Mucosa of stomach (tissue), 1 donor: ENCODE results near the gene ZNF138.

Experiments
- H3K27me3 ChIP-seq: one replicate; pipeline ENCODE4 v1.7.0; 2013; ENCODE audit warnings: mild to moderate bottlenecking, low read length; ENCODE audit not compliant: control insufficient read depth, insufficient read depth
- H3K36me3 ChIP-seq: one replicate; pipeline ENCODE4 v1.7.0; 2013; ENCODE audit warnings: low read length; ENCODE audit not compliant: control insufficient read depth, insufficient read depth
- H3K4me1 ChIP-seq: one replicate; pipeline ENCODE4 v1.7.0; 2013; ENCODE audit warnings: mild to moderate bottlenecking, low read length; ENCODE audit not compliant: control insufficient read depth, insufficient read depth
- H3K4me3 ChIP-seq: one replicate; pipeline ENCODE4 v1.7.0; 2013; ENCODE audit warnings: low read length
- H3K9ac ChIP-seq: one replicate; pipeline ENCODE4 v1.7.0; 2013; ENCODE audit warnings: mild to moderate bottlenecking, low read length, moderate library complexity
- H3K9me3 ChIP-seq: one replicate; pipeline ENCODE4 v1.7.0; 2013; ENCODE audit warnings: mild to moderate bottlenecking, low read length, moderate library complexity; ENCODE audit not compliant: control insufficient read depth
- donor health status: Pancreatic carcinoma.

Gene ZNF138

GRCh38 chr7:64871761-64872160 is 77.5 kb downstream of the ZNF138 start:
- no peak overlapping the region for H3K9ac ChIP-seq
- H3K27me3 ChIP-seq: peaks cover 3% of the 10 kb centered on the region

DNA sequence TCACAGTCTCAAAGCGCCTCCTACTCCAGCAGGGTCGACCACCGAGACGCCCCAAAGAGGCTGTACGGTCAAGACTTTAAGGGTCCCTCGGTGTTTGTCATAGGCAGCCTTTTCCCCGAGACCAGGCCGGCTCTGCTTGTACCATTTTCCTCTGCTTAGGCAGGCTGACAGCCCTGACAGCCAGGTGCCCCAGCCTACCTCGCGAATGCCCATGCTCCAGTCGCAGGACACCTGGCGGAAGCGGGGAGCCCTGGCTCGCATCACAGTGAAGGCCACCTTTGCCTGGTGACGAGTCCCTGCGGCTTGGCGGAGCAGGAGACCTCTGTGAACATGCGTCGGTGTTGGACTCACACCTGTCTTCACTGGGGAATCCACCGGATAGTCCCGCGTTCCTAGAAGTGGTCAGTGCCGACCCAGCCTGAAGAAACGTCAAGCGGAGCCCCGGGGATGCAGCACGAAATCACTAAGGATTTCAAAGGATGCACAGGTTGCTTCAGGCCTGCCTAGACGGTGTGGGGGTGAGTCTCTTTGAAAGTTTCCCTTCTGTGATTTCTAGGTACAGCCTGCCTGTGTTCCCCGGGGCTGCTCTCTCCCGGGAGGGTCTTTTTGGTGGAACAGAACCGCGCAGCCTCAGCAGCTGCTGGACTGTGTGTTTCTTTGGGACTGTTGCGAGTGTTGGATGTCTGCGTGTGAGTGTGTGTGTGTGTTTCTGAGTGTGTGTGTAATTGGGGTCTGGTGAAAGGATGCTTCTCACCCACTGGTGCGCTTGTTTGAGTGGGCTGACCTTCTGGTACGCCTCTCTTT is 78.3 kb downstream of the ZNF138 start:
- Histone ChIP-seq H3K9ac (no peak overlapping the region), H3K36me3 (no peaks in the 10 kb centered on the region), H3K9me3 (no peaks in the 10 kb centered on the region), H3K4me3 (no peak overlapping the region), H3K4me1 (peaks cover 4% of the 10 kb centered on the region), H3K27me3 (peaks cover 11% of the 10 kb centered on the region)

More at GRCh38 chr7:64871761-64872160, 77.5 kb downstream of the ZNF138 start:
- H3K4me1 ChIP-seq: no peaks in the 10 kb centered on the region
- H3K36me3 ChIP-seq: no peaks in the 10 kb centered on the region
- no peaks in the 10 kb centered on the region for H3K9me3 ChIP-seq
- H3K4me3 ChIP-seq: no peak overlapping the region

DNA sequence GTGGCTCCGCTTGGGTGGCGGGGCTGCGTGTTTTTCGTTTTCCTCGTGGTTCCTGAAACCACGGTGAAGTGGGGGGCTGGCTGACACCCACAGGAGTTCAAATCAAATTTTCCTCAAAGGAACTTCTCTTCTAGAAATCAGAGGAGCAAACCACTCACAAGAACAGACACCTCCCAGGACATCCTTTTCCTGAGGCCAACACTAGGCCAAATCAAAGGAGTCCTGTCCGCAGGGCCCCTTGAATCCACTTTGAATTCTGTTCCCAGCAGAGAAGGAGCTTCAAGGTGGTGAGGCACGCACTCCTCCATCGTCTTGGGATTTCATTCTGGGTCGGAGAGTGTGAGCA is 78.9 kb downstream of the ZNF138 start:
- no peak overlapping the region for H3K9ac ChIP-seq
- H3K36me3 ChIP-seq: no peaks in the 10 kb centered on the region
- H3K9me3 ChIP-seq: no peaks in the 10 kb centered on the region
- H3K4me3 ChIP-seq: no peak overlapping the region
- peaks cover 4% of the 10 kb centered on the region for H3K4me1 ChIP-seq
- H3K27me3 ChIP-seq: peaks cover 13% of the 10 kb centered on the region

DNA sequence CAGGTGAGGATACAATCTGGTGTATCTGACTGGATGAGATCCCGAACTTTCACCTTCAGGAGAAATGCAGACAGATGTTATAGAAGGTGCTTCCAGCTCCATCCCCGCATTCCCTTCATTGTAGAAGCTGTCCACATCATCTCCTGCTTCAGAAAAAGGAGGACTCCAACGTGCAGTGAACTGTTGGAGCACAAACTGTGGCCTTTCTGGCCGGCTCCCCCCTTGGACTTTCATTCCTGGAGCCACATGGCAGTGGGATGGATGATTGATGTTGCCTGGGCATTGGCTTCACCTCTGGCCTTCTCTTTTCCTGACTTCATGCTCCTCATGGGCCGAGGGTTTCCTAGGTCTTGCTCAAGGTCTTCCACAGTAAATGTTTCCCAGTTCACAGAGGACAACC is 79.3 kb downstream of the ZNF138 start:
- Histone ChIP-seq H3K9ac (no peak overlapping the region), H3K4me1 (peaks cover 4% of the 10 kb centered on the region), H3K9me3 (no peaks in the 10 kb centered on the region), H3K4me3 (no peak overlapping the region), H3K27me3 (peaks cover 13% of the 10 kb centered on the region), H3K36me3 (no peaks in the 10 kb centered on the region)

DNA sequence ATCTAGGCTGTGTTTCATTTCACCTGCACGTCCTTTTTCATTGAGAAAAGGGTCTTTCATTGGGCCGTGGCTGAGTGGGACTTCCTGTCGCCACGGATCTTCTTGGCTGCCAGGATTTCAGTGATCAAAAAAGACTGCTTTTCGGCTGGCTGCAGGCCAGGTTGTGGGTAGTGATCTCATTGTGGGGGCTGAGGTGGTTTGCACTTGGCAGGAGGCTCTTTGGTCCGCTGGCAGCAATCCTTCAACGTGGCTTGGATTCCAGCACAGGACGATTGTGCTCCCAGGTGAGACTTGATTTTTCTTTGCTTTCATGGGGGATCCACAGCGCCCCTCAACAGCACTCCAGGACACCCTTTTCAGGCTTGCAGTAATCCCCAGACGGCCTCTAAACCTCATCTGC is 79.9 kb downstream of the ZNF138 start:
- peaks cover 13% of the 10 kb centered on the region for H3K27me3 ChIP-seq
- no peak overlapping the region for H3K9ac ChIP-seq
- H3K4me3 ChIP-seq: no peak overlapping the region

GRCh38 chr7:64874562-64875250 is 80.5 kb downstream of the ZNF138 start:
- no peaks in the 10 kb centered on the region for H3K9me3 ChIP-seq
- peaks cover 13% of the 10 kb centered on the region for H3K27me3 ChIP-seq
- H3K4me1 ChIP-seq: peaks cover 4% of the 10 kb centered on the region
- H3K36me3 ChIP-seq: no peaks in the 10 kb centered on the region
- H3K4me3 ChIP-seq: no peak overlapping the region
- no peak overlapping the region for H3K9ac ChIP-seq

More for the DNA sequence above, 79.9 kb downstream of the ZNF138 start:
- no peaks in the 10 kb centered on the region for H3K9me3 ChIP-seq
- peaks cover 4% of the 10 kb centered on the region for H3K4me1 ChIP-seq
- H3K36me3 ChIP-seq: no peaks in the 10 kb centered on the region

GRCh38 chr7:64875258-64875657 is 81.0 kb downstream of the ZNF138 start:
- H3K4me1 ChIP-seq: peaks cover 4% of the 10 kb centered on the region
- H3K27me3 ChIP-seq: peaks cover 13% of the 10 kb centered on the region
- H3K9ac ChIP-seq: no peak overlapping the region
- H3K9me3 ChIP-seq: no peaks in the 10 kb centered on the region
- no peaks in the 10 kb centered on the region for H3K36me3 ChIP-seq
- no peak overlapping the region for H3K4me3 ChIP-seq

GRCh38 chr7:64875658-64876406 is 81.6 kb downstream of the ZNF138 start:
- H3K36me3 ChIP-seq: no peaks in the 10 kb centered on the region

GRCh38 chr7:64876792-64877713 is 82.8 kb downstream of the ZNF138 start:
- H3K9ac ChIP-seq: no peak overlapping the region
- H3K36me3 ChIP-seq: no peaks in the 10 kb centered on the region
- H3K4me3 ChIP-seq: no peak overlapping the region
- no peaks in the 10 kb centered on the region for H3K9me3 ChIP-seq
- H3K4me1 ChIP-seq: peaks cover 4% of the 10 kb centered on the region
- H3K27me3 ChIP-seq: peaks cover 17% of the 10 kb centered on the region

More at GRCh38 chr7:64875658-64876406, 81.6 kb downstream of the ZNF138 start:
- H3K4me3 ChIP-seq: no peak overlapping the region
- peaks cover 13% of the 10 kb centered on the region for H3K27me3 ChIP-seq
- no peak overlapping the region for H3K9ac ChIP-seq
- peaks cover 4% of the 10 kb centered on the region for H3K4me1 ChIP-seq
- H3K9me3 ChIP-seq: no peaks in the 10 kb centered on the region

DNA sequence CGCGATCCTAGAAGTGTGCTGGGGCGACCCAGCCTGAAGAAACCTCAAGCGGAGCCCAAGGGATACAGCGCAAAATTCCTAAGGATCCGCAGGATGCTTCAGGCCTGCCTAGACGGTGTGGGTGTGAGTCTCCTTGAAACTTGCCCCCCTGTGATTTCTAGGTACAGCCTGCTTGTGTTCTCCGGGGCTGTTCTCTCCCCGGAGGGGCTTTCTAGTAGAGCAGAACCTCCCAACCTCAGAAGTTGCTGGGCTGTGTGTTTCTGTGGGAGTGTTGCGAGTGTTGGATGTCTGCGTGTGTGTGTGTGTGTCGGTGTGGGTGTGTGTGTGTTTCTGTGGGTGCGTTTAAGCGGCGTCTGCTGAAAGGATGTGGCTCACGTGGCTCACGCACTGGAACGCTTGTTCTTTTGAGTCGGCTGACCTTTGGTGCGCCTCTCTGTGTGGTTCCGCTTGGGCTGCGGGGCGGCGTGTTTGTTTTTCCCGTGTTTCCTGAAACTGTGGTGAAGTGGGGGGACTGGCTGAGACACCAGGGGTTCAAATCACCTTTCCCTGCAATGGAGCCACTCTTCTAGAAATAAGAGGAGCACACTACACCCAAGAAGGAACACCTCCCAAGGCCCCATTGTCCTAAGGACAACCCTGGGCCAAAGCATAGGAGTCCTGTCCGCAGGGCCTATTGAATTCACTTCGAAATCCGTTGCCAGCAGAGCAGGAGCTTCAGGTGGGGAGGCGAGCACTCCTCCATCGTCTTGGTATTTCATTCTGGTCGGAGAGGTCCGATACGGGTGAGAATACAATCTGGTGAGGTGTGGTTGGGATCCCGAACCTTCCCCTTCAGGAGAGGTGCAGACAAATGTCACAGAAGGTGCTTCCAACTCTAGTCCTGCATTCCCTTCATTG is 83.7 kb downstream of the ZNF138 start:
- Histone ChIP-seq H3K9ac (no peak overlapping the region), H3K27me3 (peaks cover 26% of the 10 kb centered on the region), H3K4me3 (no peak overlapping the region), H3K36me3 (no peaks in the 10 kb centered on the region), H3K9me3 (no peaks in the 10 kb centered on the region), H3K4me1 (peaks cover 8% of the 10 kb centered on the region)
